ENCODE results near the gene HOXB2. TPM values are rescaled to one million over a fixed set of nuclear protein-coding genes. Genes with fewer than 3 reads are reported as not detected.

The HOXB2 gene
- total RNA-seq, 1 experiment from 2014 or later = 3.7 TPM

DNA sequence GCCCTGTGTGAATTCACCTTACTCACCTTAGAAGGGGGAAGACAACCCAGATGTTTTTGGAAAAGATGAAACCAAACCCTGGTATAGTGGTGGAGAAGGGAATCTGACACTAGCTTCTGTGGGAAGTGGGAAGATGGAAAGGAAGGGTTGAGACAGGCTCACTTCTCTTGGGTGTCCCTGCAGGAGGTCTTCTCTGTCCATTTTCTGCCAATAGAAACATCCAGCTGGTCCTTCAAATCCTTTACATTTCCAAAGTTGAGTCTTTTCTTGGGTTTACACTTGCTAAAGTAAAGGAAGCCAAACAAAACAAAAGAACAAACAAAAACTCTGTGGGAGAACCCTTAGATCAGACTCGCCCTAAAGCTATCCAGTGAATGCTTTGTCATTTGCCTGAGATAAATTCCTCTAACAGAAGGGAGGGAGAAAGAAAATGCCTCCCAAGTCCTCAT, 24.3 kb downstream of the HOXB2 start:
- H3K4me1 Mint-ChIP-seq = peaks cover 51% of the 10 kb centered on the region
- no peak for TF ChIP-seq ZNF263 (CRISPR knock-in tag; IDR thresholded peaks at IDR 0.05; ENCODE audit: low read depth)
- 0 out of 2 replicates have a peak, but pooled peaks have one; percentile 50 for TF ChIP-seq ZNF423 (CRISPR knock-in tag; IDR thresholded peaks at IDR 0.05)
- 0 out of 2 replicates have a peak, but pooled peaks have one; percentile 18 for TF ChIP-seq TEAD1 (CRISPR knock-in tag; IDR thresholded peaks at IDR 0.05)
- H3K4me3 Mint-ChIP-seq = 0 out of 2 replicates have a peak overlapping the region, but pooled peaks have one; percentile 13
- no peak for DNase-seq (ENCODE audit: low spot score)
- no peaks in the 10 kb centered on the region for H3K9me3 Mint-ChIP-seq
- ChIA-PET CTCF (interaction anchor here (0.9 to 1.4 kb wide), 4 partner anchors 19 to 204 kb away, joined by 3 to 5 read pairs (median 3); no protein-coding TSS in a partner anchor), POLR2A (no interaction called here)
- ATAC-seq = peak; percentile 66
- H3K27ac Mint-ChIP-seq = peak overlapping the region; percentile 40; the same call in 1 of the 2 replicates
- no peaks in the 10 kb centered on the region for H3K36me3 Mint-ChIP-seq
- H3K27me3 Mint-ChIP-seq (ENCODE audit: low read depth) = peaks cover 95% of the 10 kb centered on the region

DNA sequence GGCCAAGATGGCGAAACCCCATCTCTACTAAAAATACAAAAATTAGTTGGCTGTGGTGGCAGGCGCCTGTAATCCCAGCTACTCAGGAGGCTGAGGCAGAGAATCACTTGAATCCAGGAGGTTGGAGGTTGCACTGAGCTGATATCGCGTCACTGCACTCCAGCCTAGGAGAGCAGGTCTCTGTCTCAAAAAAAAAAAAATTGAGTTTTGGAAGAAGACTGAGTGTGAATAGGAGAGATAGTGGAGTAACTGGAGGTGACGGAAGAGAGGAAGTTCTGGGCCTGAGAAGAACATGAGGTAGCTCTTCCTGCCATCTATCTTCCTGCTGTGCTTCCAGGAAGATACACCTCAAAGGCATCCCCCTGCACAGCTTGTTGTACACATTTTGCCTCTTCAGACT, 25.5 kb downstream of the HOXB2 start:
- ChIA-PET CTCF (interaction anchor here (0.6 to 1.1 kb wide), 2 partner anchors 15 to 47 kb away, joined by 3 read pairs; no protein-coding TSS in a partner anchor), POLR2A (interaction anchor here (0.6 kb wide), 1 partner anchor 33 kb away, joined by 3 read pairs; no protein-coding TSS in a partner anchor)
- H3K4me3 Mint-ChIP-seq = no peak overlapping the region
- H3K4me1 Mint-ChIP-seq = peaks cover 63% of the 10 kb centered on the region
- no peak overlapping the region for H3K27ac Mint-ChIP-seq
- H3K27me3 Mint-ChIP-seq (ENCODE audit: low read depth) = peaks cover 92% of the 10 kb centered on the region
- TF ChIP-seq, protein P1, sequence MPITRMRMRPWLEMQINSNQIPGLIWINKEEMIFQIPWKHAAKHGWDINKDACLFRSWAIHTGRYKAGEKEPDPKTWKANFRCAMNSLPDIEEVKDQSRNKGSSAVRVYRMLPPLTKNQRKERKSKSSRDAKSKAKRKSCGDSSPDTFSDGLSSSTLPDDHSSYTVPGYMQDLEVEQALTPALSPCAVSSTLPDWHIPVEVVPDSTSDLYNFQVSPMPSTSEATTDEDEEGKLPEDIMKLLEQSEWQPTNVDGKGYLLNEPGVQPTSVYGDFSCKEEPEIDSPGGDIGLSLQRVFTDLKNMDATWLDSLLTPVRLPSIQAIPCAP (CRISPR knock-in tag; IDR thresholded peaks at IDR 0.05) = no peak
- TF ChIP-seq PRRX2 (CRISPR knock-in tag; IDR thresholded peaks at IDR 0.05) = no peak
- TF ChIP-seq, protein P2, sequence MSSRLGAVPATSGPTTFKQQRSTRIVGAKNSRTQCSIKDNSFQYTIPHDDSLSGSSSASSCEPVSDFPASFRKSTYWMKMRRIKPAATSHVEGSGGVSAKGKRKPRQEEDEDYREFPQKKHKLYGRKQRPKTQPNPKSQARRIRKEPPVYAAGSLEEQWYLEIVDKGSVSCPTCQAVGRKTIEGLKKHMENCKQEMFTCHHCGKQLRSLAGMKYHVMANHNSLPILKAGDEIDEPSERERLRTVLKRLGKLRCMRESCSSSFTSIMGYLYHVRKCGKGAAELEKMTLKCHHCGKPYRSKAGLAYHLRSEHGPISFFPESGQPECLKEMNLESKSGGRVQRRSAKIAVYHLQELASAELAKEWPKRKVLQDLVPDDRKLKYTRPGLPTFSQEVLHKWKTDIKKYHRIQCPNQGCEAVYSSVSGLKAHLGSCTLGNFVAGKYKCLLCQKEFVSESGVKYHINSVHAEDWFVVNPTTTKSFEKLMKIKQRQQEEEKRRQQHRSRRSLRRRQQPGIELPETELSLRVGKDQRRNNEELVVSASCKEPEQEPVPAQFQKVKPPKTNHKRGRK (CRISPR knock-in tag; IDR thresholded peaks at IDR 0.05; ENCODE audit: borderline replicate concordance) = no peak
- no peak for TF ChIP-seq TP53 (CRISPR knock-in tag; IDR thresholded peaks at IDR 0.05)
- no peak for TF ChIP-seq ZBTB43 (CRISPR knock-in tag; IDR thresholded peaks at IDR 0.05)
- no peak for TF ChIP-seq ESRRA (CRISPR knock-in tag; IDR thresholded peaks at IDR 0.05; ENCODE audit: borderline replicate concordance)
- no peak for TF ChIP-seq MAX (CRISPR knock-in tag; IDR thresholded peaks at IDR 0.05)
- H3K36me3 Mint-ChIP-seq = no peaks in the 10 kb centered on the region
- H3K9me3 Mint-ChIP-seq = no peaks in the 10 kb centered on the region
- ATAC-seq (no peak), DNase-seq (ENCODE audit: low spot score) (no peak)

- Mint-ChIP-seq H3K36me3 (no peaks in the 10 kb centered on the region), H3K27ac (no peak overlapping the region), H3K9me3 (no peaks in the 10 kb centered on the region), H3K27me3 (ENCODE audit: low read depth) (peaks cover 88% of the 10 kb centered on the region), H3K4me3 (no peak overlapping the region), H3K4me1 (peaks cover 68% of the 10 kb centered on the region)
- POLR2A ChIA-PET = interaction anchor here (0.6 kb wide), 1 partner anchor 12 kb away, joined by 3 read pairs; no protein-coding TSS in a partner anchor
- TF ChIP-seq ZNF317 (CRISPR knock-in tag; IDR thresholded peaks at IDR 0.05; ENCODE audit: borderline replicate concordance, low read depth) = no peak
- no peak for TF ChIP-seq MYBL2 (CRISPR knock-in tag; IDR thresholded peaks at IDR 0.05)
- TF ChIP-seq ATF1 (CRISPR knock-in tag; IDR thresholded peaks at IDR 0.05) = no peak
- TF ChIP-seq SP1 (CRISPR knock-in tag; conservative IDR thresholded peaks at IDR 0.05) = no peak
- no peak for TF ChIP-seq NR1H2 (CRISPR knock-in tag; IDR thresholded peaks at IDR 0.05)
- no peak for TF ChIP-seq GABPB1 (CRISPR knock-in tag; IDR thresholded peaks at IDR 0.05)
- no peak for TF ChIP-seq EMX1 (CRISPR knock-in tag; IDR thresholded peaks at IDR 0.05)
- DNase-seq (ENCODE audit: low spot score) = no peak
- ATAC-seq = no peak
- CTCF ChIA-PET = no interaction called here
These were observed 27.4 kb downstream of the HOXB2 start for GRCh38 chr17:48517478-48517877.

All from WTC11 (cell line).